Measurements from ENCODE around the gene IQGAP1. TPM values are rescaled to one million over a fixed set of nuclear protein-coding genes. Genes with fewer than 3 reads are reported as not detected.
A peak's percentile ranks its signal among the peaks of the same experiment; 100 is the strongest.

Gene IQGAP1
- total RNA-seq, 6 experiments from 2014 or later = 172 to 201 (median 185) TPM

DNA sequence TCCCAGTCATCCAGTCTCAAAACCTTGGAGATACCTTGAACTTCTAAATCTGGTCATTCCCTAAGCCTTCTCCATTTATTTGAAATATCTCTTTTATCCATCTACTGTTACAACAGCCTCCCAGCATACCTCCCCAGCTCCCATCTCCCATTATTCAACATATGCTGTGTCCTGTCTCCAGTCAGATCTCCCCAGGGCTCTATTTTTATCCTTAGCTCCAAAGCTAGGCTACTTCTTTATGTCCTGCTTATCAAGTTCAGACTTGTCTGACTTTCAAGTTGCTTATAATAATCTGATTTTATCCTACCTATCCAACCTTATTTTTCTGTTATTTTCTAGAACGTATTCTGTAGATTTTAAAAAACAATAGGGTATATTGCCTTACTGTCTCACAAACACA is 44.2 kb downstream of the IQGAP1 start:
- H3K36me3 Mint-ChIP-seq (ENCODE audit: low read depth) = peaks cover 27% of the 10 kb centered on the region
- H3K27ac Mint-ChIP-seq = peak overlapping the region; percentile 19
- no peak for TF ChIP-seq CTCF (IDR thresholded peaks at IDR 0.05)
- H3K27me3 Mint-ChIP-seq (ENCODE audit: insufficient read depth) = no peaks in the 10 kb centered on the region
- H3K4me3 Mint-ChIP-seq = no peak overlapping the region
- peaks cover 20% of the 10 kb centered on the region for H3K4me1 Mint-ChIP-seq (ENCODE audit: low read depth)
- no peaks in the 10 kb centered on the region for H3K9me3 Mint-ChIP-seq
- DNase-seq = no peak

GRCh38 chr15:90435652-90436337 is 47.8 kb downstream of the IQGAP1 start:
- H3K36me3 Mint-ChIP-seq (ENCODE audit: low read depth) = peaks cover 27% of the 10 kb centered on the region
- H3K4me3 Mint-ChIP-seq = no peak overlapping the region
- DNase-seq = no peak
- no peaks in the 10 kb centered on the region for H3K27me3 Mint-ChIP-seq (ENCODE audit: insufficient read depth)
- no peak for TF ChIP-seq CTCF (IDR thresholded peaks at IDR 0.05)
- peak overlapping the region; percentile 24; the same call in 1 of the 2 replicates for H3K27ac Mint-ChIP-seq
- peaks cover 20% of the 10 kb centered on the region for H3K4me1 Mint-ChIP-seq (ENCODE audit: low read depth)
- H3K9me3 Mint-ChIP-seq = no peaks in the 10 kb centered on the region

DNA sequence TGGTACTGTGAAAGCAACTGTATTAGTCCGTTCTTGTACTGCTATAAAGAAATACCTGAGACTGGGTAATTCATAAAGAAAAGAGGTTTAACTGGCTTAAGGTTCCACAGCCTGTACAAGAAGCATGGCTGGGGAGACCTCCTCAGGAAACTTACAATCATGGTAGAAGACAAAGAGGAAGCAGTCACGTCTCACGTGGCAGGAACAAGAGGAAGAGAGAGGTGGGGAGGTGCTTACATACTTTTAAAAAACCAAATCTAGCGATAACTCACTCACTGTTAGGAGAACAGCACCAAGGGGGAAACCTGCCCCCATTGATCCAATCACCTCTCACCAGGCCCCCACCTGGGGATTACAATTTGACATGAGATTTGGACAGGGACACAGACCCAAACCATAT is 48.9 kb downstream of the IQGAP1 start:
- no peaks in the 10 kb centered on the region for H3K27me3 Mint-ChIP-seq (ENCODE audit: insufficient read depth)
- H3K4me3 Mint-ChIP-seq = no peak overlapping the region
- H3K27ac Mint-ChIP-seq = no peak overlapping the region
- peaks cover 33% of the 10 kb centered on the region for H3K36me3 Mint-ChIP-seq (ENCODE audit: low read depth)
- DNase-seq = no peak
- H3K4me1 Mint-ChIP-seq (ENCODE audit: low read depth) = peaks cover 19% of the 10 kb centered on the region
- H3K9me3 Mint-ChIP-seq = no peaks in the 10 kb centered on the region
- no peak for TF ChIP-seq CTCF (IDR thresholded peaks at IDR 0.05)

- no peaks in the 10 kb centered on the region for H3K9me3 Mint-ChIP-seq
- DNase-seq = no peak
- no peaks in the 10 kb centered on the region for H3K27me3 Mint-ChIP-seq (ENCODE audit: insufficient read depth)
- peaks cover 28% of the 10 kb centered on the region for H3K36me3 Mint-ChIP-seq (ENCODE audit: low read depth)
- no peak overlapping the region for H3K4me3 Mint-ChIP-seq
- H3K4me1 Mint-ChIP-seq (ENCODE audit: low read depth) = peaks cover 14% of the 10 kb centered on the region
- TF ChIP-seq CTCF (IDR thresholded peaks at IDR 0.05) = no peak
- no peak overlapping the region for H3K27ac Mint-ChIP-seq
Observed at GRCh38 chr15:90437516-90437915, 49.5 kb downstream of the IQGAP1 start.

GRCh38 chr15:90439946-90440345 is 51.9 kb downstream of the IQGAP1 start:
- no peak overlapping the region for H3K4me3 Mint-ChIP-seq
- H3K27me3 Mint-ChIP-seq (ENCODE audit: insufficient read depth) = no peaks in the 10 kb centered on the region
- DNase-seq = no peak
- peaks cover 9% of the 10 kb centered on the region for H3K4me1 Mint-ChIP-seq (ENCODE audit: low read depth)
- H3K36me3 Mint-ChIP-seq (ENCODE audit: low read depth) = peaks cover 20% of the 10 kb centered on the region
- TF ChIP-seq CTCF (IDR thresholded peaks at IDR 0.05) = no peak
- H3K9me3 Mint-ChIP-seq = no peaks in the 10 kb centered on the region
- H3K27ac Mint-ChIP-seq = no peak overlapping the region
